ENCODE results near the gene RNF169. TPM values are rescaled to one million over a fixed set of nuclear protein-coding genes. Genes with fewer than 3 reads are reported as not detected.

The RNF169 gene
- total RNA-seq, 2 donors from 2014 or later, result 10.6 to 10.7 TPM

DNA sequence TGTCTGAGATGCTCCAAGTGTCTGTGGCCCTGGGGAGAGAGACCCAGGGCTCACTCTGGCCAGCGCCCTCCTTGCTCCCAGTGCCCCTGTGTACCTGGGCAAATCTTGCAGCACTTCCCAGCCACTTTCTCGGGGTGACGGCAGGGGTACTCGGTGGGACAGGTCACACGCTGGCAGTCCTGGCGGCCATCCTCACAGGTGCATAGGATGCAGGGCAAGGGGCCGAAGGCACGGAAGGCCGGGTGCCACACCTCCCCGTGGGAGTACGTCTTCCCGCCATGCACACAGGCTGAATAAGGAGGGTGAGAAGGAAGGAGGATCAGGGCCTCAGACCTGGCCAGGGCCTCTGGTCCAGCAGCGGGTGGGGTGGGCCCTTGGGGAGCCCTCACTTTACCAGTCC is 45.4 kb upstream of the RNF169 start:
- Histone ChIP-seq H3K9me3 (no peaks in the 10 kb centered on the region), H3K36me3 (no peaks in the 10 kb centered on the region), H3K27me3 (no peaks in the 10 kb centered on the region), H3K4me1 (peaks cover 0 to 3% of the 10 kb centered on the region in 2 donors), H3K4me3 (no peak overlapping the region), H3K27ac (no peak overlapping the region)
- DNase-seq (ENCODE audit: low spot score), result no peak
- TF ChIP-seq, protein P1, sequence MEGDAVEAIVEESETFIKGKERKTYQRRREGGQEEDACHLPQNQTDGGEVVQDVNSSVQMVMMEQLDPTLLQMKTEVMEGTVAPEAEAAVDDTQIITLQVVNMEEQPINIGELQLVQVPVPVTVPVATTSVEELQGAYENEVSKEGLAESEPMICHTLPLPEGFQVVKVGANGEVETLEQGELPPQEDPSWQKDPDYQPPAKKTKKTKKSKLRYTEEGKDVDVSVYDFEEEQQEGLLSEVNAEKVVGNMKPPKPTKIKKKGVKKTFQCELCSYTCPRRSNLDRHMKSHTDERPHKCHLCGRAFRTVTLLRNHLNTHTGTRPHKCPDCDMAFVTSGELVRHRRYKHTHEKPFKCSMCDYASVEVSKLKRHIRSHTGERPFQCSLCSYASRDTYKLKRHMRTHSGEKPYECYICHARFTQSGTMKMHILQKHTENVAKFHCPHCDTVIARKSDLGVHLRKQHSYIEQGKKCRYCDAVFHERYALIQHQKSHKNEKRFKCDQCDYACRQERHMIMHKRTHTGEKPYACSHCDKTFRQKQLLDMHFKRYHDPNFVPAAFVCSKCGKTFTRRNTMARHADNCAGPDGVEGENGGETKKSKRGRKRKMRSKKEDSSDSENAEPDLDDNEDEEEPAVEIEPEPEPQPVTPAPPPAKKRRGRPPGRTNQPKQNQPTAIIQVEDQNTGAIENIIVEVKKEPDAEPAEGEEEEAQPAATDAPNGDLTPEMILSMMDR (IDR thresholded peaks at IDR 0.05), result no peak

DNA sequence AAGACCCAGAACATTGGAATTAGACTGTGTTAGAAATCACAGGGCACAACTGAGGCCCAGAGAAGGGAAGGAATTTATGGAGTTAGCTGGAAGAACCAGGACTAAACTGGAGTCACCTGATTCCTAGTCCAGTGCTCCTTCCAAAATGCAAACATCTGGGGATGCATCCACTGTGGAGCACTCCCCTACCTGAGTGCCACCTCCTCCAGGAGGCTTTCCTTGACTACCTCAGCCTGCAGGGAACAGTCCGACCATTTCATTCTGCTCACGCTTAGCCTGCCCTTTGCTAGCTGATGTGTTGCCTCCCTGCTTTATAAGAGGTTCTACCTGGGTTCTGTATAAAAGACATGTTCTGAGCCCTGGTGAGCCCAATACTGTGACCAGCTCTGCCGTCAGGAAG is 41.5 kb upstream of the RNF169 start:
- Histone ChIP-seq H3K9me3 (no peaks in the 10 kb centered on the region), H3K27ac (no peak overlapping the region), H3K27me3 (no peaks in the 10 kb centered on the region), H3K4me1 (peaks cover 0 to 14% of the 10 kb centered on the region in 2 donors), H3K36me3 (no peaks in the 10 kb centered on the region), H3K4me3 (no peak overlapping the region)
- TF ChIP-seq, protein P1 (IDR thresholded peaks at IDR 0.05), result no peak
- no peak for DNase-seq (ENCODE audit: low spot score)

DNA sequence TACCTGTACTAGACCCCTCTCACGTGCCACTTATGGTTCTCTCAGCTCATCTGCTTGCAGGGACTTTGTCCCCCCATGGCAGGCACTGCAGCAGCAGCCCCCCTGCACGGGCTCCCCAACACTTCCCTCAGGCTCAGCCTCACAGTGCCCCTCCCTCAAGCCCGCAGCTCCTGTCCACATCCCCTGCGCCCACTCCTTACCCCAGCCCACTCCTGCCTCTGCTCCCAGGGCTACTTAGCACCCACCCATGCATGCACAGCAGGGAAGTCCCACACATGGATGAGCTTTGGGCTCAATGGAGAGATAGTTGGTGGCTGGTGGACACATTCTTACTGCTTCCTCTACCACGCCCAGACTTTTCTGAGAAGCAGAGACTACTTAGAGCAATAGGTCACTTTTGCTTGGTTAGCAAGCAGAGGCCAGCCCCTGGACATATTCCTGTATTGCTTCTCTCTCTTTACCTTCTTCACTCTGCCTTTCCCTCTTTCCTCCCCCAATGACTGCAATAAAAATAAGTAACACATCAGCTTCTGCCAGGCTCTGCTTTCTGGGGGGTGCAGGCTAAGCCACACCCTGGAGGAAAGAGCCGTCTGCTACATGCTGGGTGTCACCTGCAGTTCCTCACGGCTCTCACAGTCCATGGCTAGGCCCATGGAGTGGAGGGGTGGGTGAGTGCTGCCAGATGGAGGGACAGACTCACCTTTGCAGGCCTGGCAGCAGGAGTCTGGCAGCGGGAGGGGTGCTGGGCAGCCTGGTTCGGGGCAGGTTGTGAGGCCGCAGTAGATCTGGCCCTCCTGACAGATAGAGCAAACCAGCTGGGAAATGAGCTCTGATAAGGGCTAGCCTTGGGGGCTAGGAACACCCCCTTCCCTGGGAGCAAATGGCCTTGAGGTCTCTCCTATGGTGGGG is 40.8 kb upstream of the RNF169 start:
- no peak for DNase-seq (ENCODE audit: low spot score)
- TF ChIP-seq, protein P1 (IDR thresholded peaks at IDR 0.05), result no peak
- H3K27me3 ChIP-seq, result no peaks in the 10 kb centered on the region
- no peak overlapping the region for H3K27ac ChIP-seq
- H3K4me3 ChIP-seq, result no peak overlapping the region
- no peaks in the 10 kb centered on the region for H3K36me3 ChIP-seq
- H3K4me1 ChIP-seq, result peaks cover 0 to 11% of the 10 kb centered on the region in 2 donors
- H3K9me3 ChIP-seq, result no peaks in the 10 kb centered on the region

DNA sequence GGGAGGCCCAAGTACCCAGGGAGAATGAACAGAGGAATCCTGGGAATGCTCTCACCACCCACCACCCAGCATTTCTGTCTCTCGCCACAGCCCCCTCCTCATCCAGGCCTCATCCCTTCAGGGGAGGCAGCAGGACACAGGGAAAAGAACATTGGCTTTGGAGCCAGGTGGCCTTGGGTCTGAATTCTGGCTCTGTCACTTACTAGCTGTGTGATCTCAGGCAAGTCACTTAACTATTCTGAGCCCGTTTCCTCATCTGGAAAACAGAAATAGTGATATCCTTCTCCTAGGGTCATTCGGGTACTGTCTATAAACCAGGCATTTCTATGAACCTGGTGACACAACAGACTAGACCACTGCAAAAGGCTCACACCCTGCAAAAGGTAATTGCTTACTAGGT is 39.5 kb upstream of the RNF169 start:
- Histone ChIP-seq H3K27ac (no peak overlapping the region), H3K27me3 (no peaks in the 10 kb centered on the region), H3K4me1 (peaks cover 0 to 11% of the 10 kb centered on the region in 2 donors), H3K36me3 (no peaks in the 10 kb centered on the region), H3K4me3 (no peak overlapping the region), H3K9me3 (no peaks in the 10 kb centered on the region)
- TF ChIP-seq, protein P1 (IDR thresholded peaks at IDR 0.05), result no peak
- no peak for DNase-seq (ENCODE audit: low spot score)

DNA sequence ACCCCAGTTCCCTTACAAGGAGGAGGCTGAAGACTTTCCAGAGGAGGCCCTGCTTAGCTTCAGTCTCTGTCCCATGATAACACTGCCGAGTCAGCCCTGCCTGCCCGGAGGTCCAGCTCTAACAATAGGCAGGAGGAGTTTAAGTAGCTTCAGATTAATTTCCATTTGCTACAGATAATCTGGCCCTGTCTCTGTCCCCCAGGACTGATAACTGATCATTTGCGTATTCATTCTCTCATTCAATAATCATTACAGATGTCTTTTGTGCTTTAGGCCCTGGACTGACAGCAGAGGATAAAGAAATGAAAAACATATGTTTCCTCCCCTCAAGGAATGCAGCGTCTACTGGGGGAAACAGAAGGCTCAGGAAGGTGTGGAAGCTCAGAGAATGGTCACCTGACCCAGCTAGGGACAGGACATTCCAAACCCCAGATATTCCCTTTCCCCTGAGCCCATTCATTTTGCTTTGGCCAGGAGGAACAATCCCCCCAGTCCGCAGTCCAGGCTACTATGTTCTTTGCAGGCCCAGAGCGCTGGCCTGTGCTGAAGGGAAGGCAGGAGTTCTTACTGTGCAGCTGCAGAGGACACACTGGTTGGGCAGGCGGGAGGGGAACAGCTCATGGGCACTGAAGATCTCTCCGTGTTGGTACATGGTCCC is 38.2 kb upstream of the RNF169 start:
- TF ChIP-seq, protein P1 (IDR thresholded peaks at IDR 0.05), result no peak
- no peaks in the 10 kb centered on the region for H3K9me3 ChIP-seq
- H3K27me3 ChIP-seq, result no peaks in the 10 kb centered on the region
- no peak for DNase-seq (ENCODE audit: low spot score)
- H3K36me3 ChIP-seq, result no peaks in the 10 kb centered on the region
- H3K4me1 ChIP-seq, result peaks cover 0 to 11% of the 10 kb centered on the region in 2 donors
- H3K27ac ChIP-seq, result no peak overlapping the region
- no peak overlapping the region for H3K4me3 ChIP-seq
